ENCODE data around the gene SH3BP2. TPM values are rescaled to one million over a fixed set of nuclear protein-coding genes. Genes with fewer than 3 reads are reported as not detected.

Gene SH3BP2
- polyA plus RNA-seq, 1 of the 3 experiments (the other 2 are of a cell fraction) = 25.2 TPM

GRCh38 chr4:2753436-2753835 is 39.4 kb upstream of the SH3BP2 start:
- peak; percentile 23 for DNase-seq
- no peak for TF ChIP-seq NFIC (IDR thresholded peaks at IDR 0.05; ENCODE audit: borderline replicate concordance)
- no peak overlapping the region for H3K27ac ChIP-seq (ENCODE audit: low read depth in 2 of 2, low read length in 1 of 2)

GRCh38 chr4:2754848-2755819 is 37.8 kb upstream of the SH3BP2 start:
- no peaks in the 10 kb centered on the region for H3K9me3 ChIP-seq
- H3K9me2 ChIP-seq = no peaks in the 10 kb centered on the region
- peak overlapping the region; percentile 89 for H3K4me2 ChIP-seq
- peaks cover 52% of the 10 kb centered on the region for H3K79me2 ChIP-seq (ENCODE audit: insufficient read depth)
- no peaks in the 10 kb centered on the region for H3K27me3 ChIP-seq (ENCODE audit: insufficient read depth)
- H3K4me1 ChIP-seq (ENCODE audit: control insufficient read depth in 1 of 2, insufficient read depth in 2 of 2, low read depth in 1 of 2, low read length in 1 of 2) = peaks cover 0 to 7% of the 10 kb centered on the region in 2 experiments; a peak in 1 of 4 replicates
- WGBS (ENCODE audit: low lambda C conversion rate) = 42% methylated on average over 23 of the region's 23 CpGs
- TF ChIP-seq USF1 (IDR thresholded peaks at IDR 0.05; ENCODE audit: borderline replicate concordance, low read depth) (no peak), MEF2A (IDR thresholded peaks at IDR 0.05; ENCODE audit: borderline replicate concordance, low read depth) (no peak), TAF1 (IDR thresholded peaks at IDR 0.05; ENCODE audit: borderline replicate concordance, low read depth, low read length) (no peak), GATA2 (CRISPR knock-in tag; IDR thresholded peaks at IDR 0.05) (no peak), EZH2phosphoT487 (IDR thresholded peaks at IDR 0.05; ENCODE audit: borderline replicate concordance, low read depth) (no peak), JUND (IDR thresholded peaks at IDR 0.05) (no peak), EP300 (IDR thresholded peaks at IDR 0.05; ENCODE audit: borderline replicate concordance in 1 of 2, low read depth in 1 of 2, low read length in 1 of 2) (no peak), ELF1 (IDR thresholded peaks at IDR 0.05) (no peak), SMC3 (IDR thresholded peaks at IDR 0.05; ENCODE audit: low read depth, low read length) (no peak), CHD2 (IDR thresholded peaks at IDR 0.05; ENCODE audit: low read length, partially characterized antibody) (no peak), TCF12 (IDR thresholded peaks at IDR 0.05) (no peak), FOXJ3 (CRISPR knock-in tag; IDR thresholded peaks at IDR 0.05) (no peak), RAD21 (IDR thresholded peaks at IDR 0.05; ENCODE audit: low read length) (no peak), PBX3 (IDR thresholded peaks at IDR 0.05) (no peak), CTCF (IDR thresholded peaks at IDR 0.05) (no peak), MXI1 (IDR thresholded peaks at IDR 0.05; ENCODE audit: low read depth, low read length) (no peak), NFIC (IDR thresholded peaks at IDR 0.05; ENCODE audit: borderline replicate concordance) (no peak), REST (IDR thresholded peaks at IDR 0.05; ENCODE audit: low read depth, low read length) (no peak), RFX5 (IDR thresholded peaks at IDR 0.05; ENCODE audit: low read length) (no peak)
- H3F3A ChIP-seq (replicated peaks; ENCODE audit: insufficient read depth) = peaks cover 4% of the 10 kb centered on the region
- DNase-seq = peak; percentile 45
- peak overlapping the region; percentile 74 for H3K4me3 ChIP-seq (ENCODE audit: low read depth in 2 of 2, low read length in 1 of 2)
- H3K36me3 ChIP-seq (replicated peaks in 1 of 2; ENCODE audit: control insufficient read depth in 1 of 2, insufficient read depth in 2 of 2, low read length in 1 of 2) = no peaks in the 10 kb centered on the region
- peak overlapping the region in 1 of 2 experiments; percentile 81; a peak in 1 of 4 replicates for H3K27ac ChIP-seq (ENCODE audit: low read depth in 2 of 2, low read length in 1 of 2)
- peak overlapping the region; percentile 79 for H3K9ac ChIP-seq
- no peak overlapping the region for H2AFZ ChIP-seq (ENCODE audit: low read depth)
- 0 out of 2 replicates have a peak, but pooled peaks cover 3% of the 10 kb centered on the region for H4K20me1 ChIP-seq (ENCODE audit: insufficient read depth)
- POLR2A ChIA-PET = interaction anchor here (0.5 to 1.6 kb wide), 7 partner anchors 13 to 286 kb away, joined by 3 to 7 read pairs (median 3); partner anchors contain the start of gene RNF4
- CTCF ChIA-PET = interaction anchor here (0.5 to 1.1 kb wide), 5 partner anchors 22 to 180 kb away, joined by 3 to 4 read pairs (median 3); no protein-coding TSS in a partner anchor

More at GRCh38 chr4:2753436-2753835, 39.4 kb upstream of the SH3BP2 start:
- H3K4me1 ChIP-seq (ENCODE audit: control insufficient read depth in 1 of 2, insufficient read depth in 2 of 2, low read depth in 1 of 2, low read length in 1 of 2) = peaks cover 0 to 7% of the 10 kb centered on the region in 2 experiments; a peak in 1 of 4 replicates
- H4K20me1 ChIP-seq (ENCODE audit: insufficient read depth) = 0 out of 2 replicates have a peak, but pooled peaks cover 9% of the 10 kb centered on the region
- 100% methylated on average over 1 of the region's 4 CpGs for WGBS (ENCODE audit: low lambda C conversion rate)
- peaks cover 4% of the 10 kb centered on the region for H3F3A ChIP-seq (replicated peaks; ENCODE audit: insufficient read depth)
- no peak overlapping the region for H2AFZ ChIP-seq (ENCODE audit: low read depth)
- no peaks in the 10 kb centered on the region for H3K9me3 ChIP-seq
- no peak overlapping the region for H3K4me3 ChIP-seq (ENCODE audit: low read depth in 2 of 2, low read length in 1 of 2)
- ChIA-PET POLR2A (no interaction called here), CTCF (no interaction called here)
- H3K36me3 ChIP-seq (replicated peaks in 1 of 2; ENCODE audit: control insufficient read depth in 1 of 2, insufficient read depth in 2 of 2, low read length in 1 of 2) = no peaks in the 10 kb centered on the region
- no peak overlapping the region for H3K9ac ChIP-seq
- H3K79me2 ChIP-seq (ENCODE audit: insufficient read depth) = peaks cover 68% of the 10 kb centered on the region
- no peaks in the 10 kb centered on the region for H3K9me2 ChIP-seq
- no peaks in the 10 kb centered on the region for H3K27me3 ChIP-seq (ENCODE audit: insufficient read depth)
- no peak overlapping the region for H3K4me2 ChIP-seq

All from SK-N-SH (cell line).